ENCODE data around the gene ACSM6. TPM values are rescaled to one million over a fixed set of nuclear protein-coding genes. Genes with fewer than 3 reads are reported as not detected.

The ACSM6 gene
- total RNA-seq, 6 donors from 2014 or later: not detected

DNA sequence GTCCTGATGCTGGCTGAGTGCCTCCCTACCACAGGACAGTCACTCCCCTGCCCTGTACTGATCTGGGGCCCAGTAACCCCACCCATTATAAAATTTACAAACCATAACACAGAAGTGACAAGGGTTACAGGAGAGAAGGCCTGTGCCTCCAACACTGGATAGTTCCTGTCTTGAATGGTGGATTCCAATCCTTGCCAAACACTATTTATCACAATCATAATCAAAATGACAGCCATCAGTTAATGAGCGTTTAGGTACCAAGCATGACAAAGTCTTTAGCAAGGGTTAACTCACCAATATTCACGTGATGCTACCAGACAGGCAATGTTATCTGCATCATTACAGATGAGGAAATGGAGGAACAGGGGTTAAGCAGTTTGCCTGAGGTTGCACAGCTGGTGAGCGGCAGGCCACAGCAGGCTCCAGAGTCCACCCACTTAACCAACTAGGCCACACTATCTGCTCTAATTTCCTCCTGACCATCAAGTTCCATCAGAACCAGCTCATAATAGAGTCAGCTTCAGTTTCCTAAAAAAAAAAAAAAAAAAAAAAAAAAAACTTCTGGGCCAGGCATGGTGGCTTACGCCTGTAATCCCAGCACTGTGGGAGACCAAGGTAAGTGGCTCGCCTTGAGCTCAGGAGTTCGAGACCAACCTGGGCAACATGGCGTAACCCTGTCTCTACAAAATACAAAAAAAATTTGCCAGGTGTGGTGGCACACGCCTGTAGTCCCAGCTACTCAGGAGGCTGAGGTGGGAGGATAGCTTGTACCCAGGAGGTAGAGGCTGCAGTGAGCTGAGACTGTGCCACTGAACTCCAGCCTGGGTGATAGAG is 82.5 kb downstream of the ACSM6 start:
- TF ChIP-seq POLR2AphosphoS5 (IDR thresholded peaks at IDR 0.05) (peak in 1 of 2 donors; percentile 11), POLR2A (IDR thresholded peaks at IDR 0.05) (no peak)
- DNase-seq: no peak
- WGBS, 2 donors: 74 to 80% methylated on average over 8 of the region's 8 CpGs
- peaks cover 0 to 2% (median 0%) of the 10 kb centered on the region in 4 donors for H3K36me3 ChIP-seq
- ATAC-seq (ENCODE audit: low FRiP score in 2 of 2): peak; percentile 17 to 42
- no peaks in the 10 kb centered on the region for H3K9me3 ChIP-seq
- no peaks in the 10 kb centered on the region for H3K27me3 ChIP-seq
- H3K4me1 ChIP-seq: peaks cover 55 to 88% (median 76%) of the 10 kb centered on the region in 4 donors
- peak overlapping the region; percentile 81 to 89 (median 84) for H3K27ac ChIP-seq
- H3K4me3 ChIP-seq: no peak overlapping the region

DNA sequence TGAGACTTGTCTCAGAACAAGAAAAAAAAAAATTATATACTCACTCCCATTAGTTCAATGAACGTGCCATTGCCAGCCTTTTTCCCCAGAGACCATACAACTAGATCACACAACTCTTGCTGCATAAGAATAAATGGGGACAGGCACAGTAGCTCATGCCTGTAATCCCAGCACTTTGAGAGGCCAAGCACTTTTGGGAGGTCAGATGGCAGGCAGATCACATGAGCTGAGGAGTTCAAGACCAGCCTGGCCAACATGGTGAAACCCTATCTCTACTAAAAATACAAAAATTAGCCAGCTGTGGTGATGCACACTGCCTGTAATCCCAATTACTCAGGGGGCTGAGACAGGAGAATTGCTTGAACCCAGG is 83.1 kb downstream of the ACSM6 start:
- 63 to 92% methylated on average over 1 of the region's 1 CpG for WGBS, 2 donors
- Histone ChIP-seq H3K4me1 (peaks cover 55 to 87% (median 76%) of the 10 kb centered on the region in 4 donors), H3K9me3 (no peaks in the 10 kb centered on the region), H3K27ac (peak overlapping the region; percentile 81 to 89 (median 84)), H3K27me3 (no peaks in the 10 kb centered on the region), H3K36me3 (no peaks in the 10 kb centered on the region), H3K4me3 (no peak overlapping the region)
- TF ChIP-seq POLR2AphosphoS5 (IDR thresholded peaks at IDR 0.05) (no peak), EP300 (IDR thresholded peaks at IDR 0.05) (no peak), POLR2A (IDR thresholded peaks at IDR 0.05) (no peak)
- TF ChIP-seq, protein P1, sequence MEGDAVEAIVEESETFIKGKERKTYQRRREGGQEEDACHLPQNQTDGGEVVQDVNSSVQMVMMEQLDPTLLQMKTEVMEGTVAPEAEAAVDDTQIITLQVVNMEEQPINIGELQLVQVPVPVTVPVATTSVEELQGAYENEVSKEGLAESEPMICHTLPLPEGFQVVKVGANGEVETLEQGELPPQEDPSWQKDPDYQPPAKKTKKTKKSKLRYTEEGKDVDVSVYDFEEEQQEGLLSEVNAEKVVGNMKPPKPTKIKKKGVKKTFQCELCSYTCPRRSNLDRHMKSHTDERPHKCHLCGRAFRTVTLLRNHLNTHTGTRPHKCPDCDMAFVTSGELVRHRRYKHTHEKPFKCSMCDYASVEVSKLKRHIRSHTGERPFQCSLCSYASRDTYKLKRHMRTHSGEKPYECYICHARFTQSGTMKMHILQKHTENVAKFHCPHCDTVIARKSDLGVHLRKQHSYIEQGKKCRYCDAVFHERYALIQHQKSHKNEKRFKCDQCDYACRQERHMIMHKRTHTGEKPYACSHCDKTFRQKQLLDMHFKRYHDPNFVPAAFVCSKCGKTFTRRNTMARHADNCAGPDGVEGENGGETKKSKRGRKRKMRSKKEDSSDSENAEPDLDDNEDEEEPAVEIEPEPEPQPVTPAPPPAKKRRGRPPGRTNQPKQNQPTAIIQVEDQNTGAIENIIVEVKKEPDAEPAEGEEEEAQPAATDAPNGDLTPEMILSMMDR (IDR thresholded peaks at IDR 0.05): no peak
- DNase-seq (no peak), ATAC-seq (ENCODE audit: low FRiP score in 2 of 2) (no peak)

DNA sequence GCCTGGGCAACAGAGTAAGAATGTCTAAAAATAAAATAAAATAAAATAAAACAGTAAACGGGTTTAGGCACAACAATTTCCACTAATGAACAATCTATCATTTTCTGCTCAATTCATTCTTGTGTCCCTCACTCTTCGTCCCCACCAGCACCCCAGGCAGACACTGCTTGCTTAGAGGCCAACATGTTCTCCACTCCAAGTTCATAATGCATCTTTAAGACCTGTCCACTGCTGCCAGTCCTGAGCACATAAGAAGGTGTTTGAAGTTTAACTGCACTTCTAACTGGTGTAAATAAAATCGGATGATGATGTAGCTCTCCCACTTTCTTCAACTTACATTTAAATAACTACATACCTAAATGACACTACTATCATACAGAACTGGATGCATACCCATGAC is 83.6 kb downstream of the ACSM6 start:
- DNase-seq (no peak), ATAC-seq (ENCODE audit: low FRiP score in 2 of 2) (no peak)
- peaks cover 55 to 83% (median 74%) of the 10 kb centered on the region in 4 donors for H3K4me1 ChIP-seq
- H3K9me3 ChIP-seq: no peaks in the 10 kb centered on the region
- no peak for TF ChIP-seq POLR2A (IDR thresholded peaks at IDR 0.05)
- TF ChIP-seq, protein P1 (IDR thresholded peaks at IDR 0.05): no peak
- peak overlapping the region; percentile 81 to 89 (median 84) for H3K27ac ChIP-seq
- H3K4me3 ChIP-seq: no peak overlapping the region
- WGBS, 2 donors: 65% methylated on average over 3 of the region's 3 CpGs
- no peaks in the 10 kb centered on the region for H3K27me3 ChIP-seq
- peaks cover 0 to 4% (median 0%) of the 10 kb centered on the region in 4 donors for H3K36me3 ChIP-seq

Small RNA genes lying within 50 kb of the gene (small RNA-seq; reads per million reads assigned to genes)
- 0 reads per million in 4 donors for gene AL157834.3

Other genes with a start within 250 kb of the ACSM6 start
- 1 to 10 TPM in 1 of 6 donors, under 1 TPM in 4, not detected in 1; 0.44 to 1.4 (median 0.49) TPM for gene CYP2C8, start 124.7 kb upstream of the ACSM6 start, total RNA-seq
- 100 to 1,000 TPM in 5 of 6 donors, 10 to 100 TPM in 1; 78.6 to 239 (median 178) TPM for gene PDLIM1, start 96.8 kb downstream of the ACSM6 start, total RNA-seq

All from upper lobe of left lung (tissue), 6 donors.